ENCODE results near the gene TTLL7.

- TF ChIP-seq CTCF (IDR thresholded peaks at IDR 0.05): no peak
- TF ChIP-seq POLR2AphosphoS5 (IDR thresholded peaks at IDR 0.05): no peak
These were observed 7.7 kb upstream of the TTLL7 start for GRCh38 chr1:84006591-84006990.
